ENCODE results near the gene TBC1D13.
"Not testable (repeated sequence)": the region's sequence is repeated elsewhere in the genome, so short reads cannot be mapped to it uniquely, and the experiment has no call there.

Gene TBC1D13

GRCh38 chr9:128828719-128829452, 41.8 kb downstream of the TBC1D13 start:
- no peak for TF ChIP-seq JUND (IDR thresholded peaks at IDR 0.05; ENCODE audit: low read depth)
- in situ Hi-C loops (cut with HindIII; ENCODE audit: low pct_unique_long_range_greater_than_20kb, low sequenced_read_pairs): no loop called here
- DNase-seq (ENCODE audit: low read depth in 1 of 2, low spot score in 1 of 2): no peak

GRCh38 chr9:128829477-128830251, 42.6 kb downstream of the TBC1D13 start, which contains the start of gene SPOUT1:
TSS of gene SPOUT1 (minus strand) at chr9:128829794. CDS start at chr9:128829780, 14 bp downstream.
- no peak for TF ChIP-seq JUND (IDR thresholded peaks at IDR 0.05; ENCODE audit: low read depth)
- peak; percentile 97 for DNase-seq (ENCODE audit: low read depth in 1 of 2, low spot score in 1 of 2)
- in situ Hi-C loops (cut with HindIII; ENCODE audit: low pct_unique_long_range_greater_than_20kb, low sequenced_read_pairs): no loop called here

GRCh38 chr9:128833696-128834095, 46.6 kb downstream of the TBC1D13 start:
- in situ Hi-C loops (cut with HindIII; ENCODE audit: low pct_unique_long_range_greater_than_20kb, low sequenced_read_pairs): no loop called here
- DNase-seq (ENCODE audit: low read depth in 1 of 2, low spot score in 1 of 2): no peak
- no peak for TF ChIP-seq JUND (IDR thresholded peaks at IDR 0.05; ENCODE audit: low read depth)

GRCh38 chr9:128835246-128836210, 48.5 kb downstream of the TBC1D13 start:
- TF ChIP-seq JUND (IDR thresholded peaks at IDR 0.05; ENCODE audit: low read depth): no peak
- no peak for DNase-seq (ENCODE audit: low read depth in 1 of 2, low spot score in 1 of 2)
- in situ Hi-C loops (cut with HindIII; ENCODE audit: low pct_unique_long_range_greater_than_20kb, low sequenced_read_pairs): no loop called here

- TF ChIP-seq JUND (IDR thresholded peaks at IDR 0.05; ENCODE audit: low read depth): no peak
- in situ Hi-C loops (cut with HindIII; ENCODE audit: low pct_unique_long_range_greater_than_20kb, low sequenced_read_pairs): no loop called here
- DNase-seq (ENCODE audit: low read depth in 1 of 2, low spot score in 1 of 2): no peak
Observed at GRCh38 chr9:128836509-128837145, 49.6 kb downstream of the TBC1D13 start.

GRCh38 chr9:128838338-128838737, 51.3 kb downstream of the TBC1D13 start:
- no peak for TF ChIP-seq JUND (IDR thresholded peaks at IDR 0.05; ENCODE audit: low read depth)
- in situ Hi-C loops (cut with HindIII; ENCODE audit: low pct_unique_long_range_greater_than_20kb, low sequenced_read_pairs): no loop called here

GRCh38 chr9:128840524-128840923, 53.5 kb downstream of the TBC1D13 start:
- in situ Hi-C loops (cut with HindIII; ENCODE audit: low pct_unique_long_range_greater_than_20kb, low sequenced_read_pairs): no loop called here
- DNase-seq (ENCODE audit: low read depth in 1 of 2, low spot score in 1 of 2): peak in 1 of 2 experiments; percentile 44
- TF ChIP-seq JUND (IDR thresholded peaks at IDR 0.05; ENCODE audit: low read depth): no peak

More at GRCh38 chr9:128838338-128838737, 51.3 kb downstream of the TBC1D13 start:
- no peak for DNase-seq (ENCODE audit: low read depth in 1 of 2, low spot score in 1 of 2)

GRCh38 chr9:128841694-128842492, 54.8 kb downstream of the TBC1D13 start:
- in situ Hi-C loops (cut with HindIII; ENCODE audit: low pct_unique_long_range_greater_than_20kb, low sequenced_read_pairs): no loop called here
- no peak for TF ChIP-seq JUND (IDR thresholded peaks at IDR 0.05; ENCODE audit: low read depth)
- DNase-seq (ENCODE audit: low read depth in 1 of 2, low spot score in 1 of 2): no peak

- in situ Hi-C loops (cut with HindIII; ENCODE audit: low pct_unique_long_range_greater_than_20kb, low sequenced_read_pairs): not testable (repeated sequence)
Observed at GRCh38 chr9:128843171-128843570, 56.1 kb downstream of the TBC1D13 start.

GRCh38 chr9:128845186-128845931, 58.3 kb downstream of the TBC1D13 start:
- peak; percentile 76 to 88 for DNase-seq (ENCODE audit: low read depth in 1 of 2, low spot score in 1 of 2)
- no peak for TF ChIP-seq JUND (IDR thresholded peaks at IDR 0.05; ENCODE audit: low read depth)
- in situ Hi-C loops (cut with HindIII; ENCODE audit: low pct_unique_long_range_greater_than_20kb, low sequenced_read_pairs): no loop called here

More at GRCh38 chr9:128843171-128843570, 56.1 kb downstream of the TBC1D13 start:
- not testable (repeated sequence) for DNase-seq (ENCODE audit: low read depth in 1 of 2, low spot score in 1 of 2)

- in situ Hi-C loops (cut with HindIII; ENCODE audit: low pct_unique_long_range_greater_than_20kb, low sequenced_read_pairs): no loop called here
- DNase-seq (ENCODE audit: low read depth in 1 of 2, low spot score in 1 of 2): no peak
- TF ChIP-seq JUND (IDR thresholded peaks at IDR 0.05; ENCODE audit: low read depth): no peak
Observed at GRCh38 chr9:128846680-128847030, 59.6 kb downstream of the TBC1D13 start.

All from T47D (cell line).